ENCODE results near the gene SEBOX.
A peak's percentile ranks its signal among the peaks of the same experiment; 100 is the strongest.

Gene SEBOX

GRCh38 chr17:28364665-28365363 is at the start of gene SEBOX:
TSS of gene SEBOX (minus strand) at chr17:28365199. CDS start at chr17:28365151, 48 bp downstream.
- Mint-ChIP-seq H3K9me3 (no peaks in the 10 kb centered on the region), H3K4me1 (no peaks in the 10 kb centered on the region), H3K27ac (no peak within 1 kb of the TSS), H3K36me3 (peaks cover 19% of the 10 kb centered on the region), H3K4me3 (no peak within 1 kb of the TSS), H3K27me3 (no peaks in the 10 kb centered on the region)
- no peak for ATAC-seq (ENCODE audit: low read depth)
- DNase-seq (ENCODE audit: low spot score in 2 of 2): no peak

DNA sequence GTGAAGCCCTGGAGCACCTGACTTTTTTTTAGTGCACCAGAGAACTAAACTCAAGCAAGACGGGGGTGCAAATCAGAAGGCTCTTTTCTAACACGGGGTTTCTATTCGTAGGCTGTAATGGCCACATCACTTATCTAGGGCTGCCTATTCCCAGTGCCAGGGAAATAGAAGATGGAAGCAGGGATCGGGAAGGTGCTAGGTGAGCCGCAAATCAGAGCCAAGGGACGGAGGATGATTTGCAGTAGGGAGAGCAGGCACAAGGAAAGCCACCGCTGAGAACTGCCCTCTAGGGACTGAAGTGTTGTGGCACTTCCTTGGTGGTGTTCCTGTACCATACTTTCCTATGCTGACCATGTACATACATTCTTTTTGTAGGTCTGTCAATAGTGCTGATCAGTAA is 48.8 kb upstream of the SEBOX start:
- DNase-seq (ENCODE audit: low spot score in 2 of 2) (no peak), ATAC-seq (ENCODE audit: low read depth) (no peak)
- H3K4me3 Mint-ChIP-seq: no peak overlapping the region
- H3K9me3 Mint-ChIP-seq: no peaks in the 10 kb centered on the region
- H3K27me3 Mint-ChIP-seq: peaks cover 3% of the 10 kb centered on the region
- no peak overlapping the region for H3K27ac Mint-ChIP-seq
- H3K36me3 Mint-ChIP-seq: no peaks in the 10 kb centered on the region
- H3K4me1 Mint-ChIP-seq: peaks cover 6% of the 10 kb centered on the region

GRCh38 chr17:28412099-28412498 is 47.1 kb upstream of the SEBOX start:
- H3K27me3 Mint-ChIP-seq: peaks cover 3% of the 10 kb centered on the region
- ATAC-seq (ENCODE audit: low read depth) (no peak), DNase-seq (ENCODE audit: low spot score in 2 of 2) (no peak)
- H3K4me1 Mint-ChIP-seq: peaks cover 5% of the 10 kb centered on the region
- H3K36me3 Mint-ChIP-seq: no peaks in the 10 kb centered on the region
- H3K27ac Mint-ChIP-seq: no peak overlapping the region
- H3K4me3 Mint-ChIP-seq: no peak overlapping the region
- H3K9me3 Mint-ChIP-seq: no peaks in the 10 kb centered on the region

DNA sequence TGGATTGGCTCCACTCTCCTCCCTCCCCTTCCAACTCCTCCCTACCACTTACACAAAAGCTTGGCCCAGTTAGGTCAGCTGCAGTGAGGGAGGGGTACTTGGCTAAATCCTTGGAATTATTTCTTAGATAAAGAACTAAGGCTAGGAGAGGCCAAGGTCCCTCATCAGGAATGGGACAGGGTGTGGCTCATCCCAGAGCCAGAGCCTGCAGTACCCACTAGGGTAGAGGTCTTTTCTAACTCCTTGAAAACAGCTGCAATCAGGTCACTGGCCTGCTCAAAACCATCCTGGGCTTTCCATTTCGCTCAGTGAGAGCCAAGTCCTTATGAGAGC is 42.9 kb upstream of the SEBOX start:
- ATAC-seq (ENCODE audit: low read depth) (no peak), DNase-seq (ENCODE audit: low spot score in 2 of 2) (no peak)
- Mint-ChIP-seq H3K4me1 (peaks cover 8% of the 10 kb centered on the region), H3K4me3 (no peak overlapping the region), H3K9me3 (no peaks in the 10 kb centered on the region), H3K36me3 (no peaks in the 10 kb centered on the region), H3K27me3 (no peaks in the 10 kb centered on the region), H3K27ac (no peak overlapping the region)

GRCh38 chr17:28407130-28407973 is 42.4 kb upstream of the SEBOX start:
- H3K36me3 Mint-ChIP-seq: no peaks in the 10 kb centered on the region
- ATAC-seq (ENCODE audit: low read depth) (no peak), DNase-seq (ENCODE audit: low spot score in 2 of 2) (no peak)
- H3K27ac Mint-ChIP-seq: no peak overlapping the region
- no peaks in the 10 kb centered on the region for H3K9me3 Mint-ChIP-seq
- H3K4me1 Mint-ChIP-seq: peaks cover 8% of the 10 kb centered on the region
- peak overlapping the region; percentile 35 for H3K4me3 Mint-ChIP-seq
- no peaks in the 10 kb centered on the region for H3K27me3 Mint-ChIP-seq

- Mint-ChIP-seq H3K27ac (no peak overlapping the region), H3K36me3 (no peaks in the 10 kb centered on the region), H3K9me3 (no peaks in the 10 kb centered on the region), H3K4me1 (peaks cover 8% of the 10 kb centered on the region), H3K27me3 (no peaks in the 10 kb centered on the region), H3K4me3 (peak overlapping the region; percentile 88)
- no peak for DNase-seq (ENCODE audit: low spot score in 2 of 2)
- peak; percentile 11 for ATAC-seq (ENCODE audit: low read depth)
These were observed 41.4 kb upstream of the SEBOX start for GRCh38 chr17:28406473-28406814.

DNA sequence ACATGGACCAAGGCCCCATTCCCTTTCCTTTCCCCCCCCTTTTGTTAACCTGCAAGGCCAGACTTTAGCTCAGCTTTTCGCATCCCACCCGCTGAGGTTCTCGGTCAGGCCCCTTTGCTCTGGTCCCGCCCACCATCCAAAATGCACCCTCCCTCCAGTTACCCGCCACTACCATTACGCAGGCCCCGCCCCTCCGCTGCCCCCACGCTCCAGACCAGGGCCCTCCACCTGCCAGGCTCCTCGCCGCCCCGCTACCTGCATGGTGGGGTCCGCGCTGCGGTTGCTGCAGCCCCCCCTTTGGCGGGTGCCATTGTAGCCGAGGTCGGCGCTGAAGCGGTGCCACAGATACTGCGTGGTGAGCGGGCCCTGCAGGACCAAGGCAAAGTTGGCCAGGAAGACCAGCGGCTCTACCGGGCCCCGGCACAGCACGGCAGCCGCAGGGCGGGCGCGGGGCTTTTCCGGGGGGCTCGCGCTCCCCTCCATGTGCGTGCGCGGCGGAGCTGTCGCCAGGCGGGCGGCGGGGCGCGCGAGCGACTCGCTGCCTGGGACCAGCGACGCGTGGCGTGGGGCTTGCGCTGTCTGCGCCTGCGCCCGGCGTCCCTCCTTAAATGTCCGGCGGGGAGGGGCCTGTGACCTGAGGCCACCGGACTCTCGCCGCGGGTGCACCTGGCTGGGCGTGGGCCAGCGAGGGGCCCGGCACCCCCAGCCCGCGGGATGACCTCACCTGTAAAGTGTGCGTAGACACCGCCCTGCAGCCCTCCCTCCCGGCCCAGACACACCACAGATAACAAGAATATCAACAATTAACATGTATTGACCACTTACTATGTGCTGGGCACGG is 40.9 kb upstream of the SEBOX start, which contains the start of gene SLC46A1:
Gene SLC46A1 (minus strand): TSS at position 581 of the 841 bp plus-strand sequence. CDS start 98 bp downstream, at position 483.
- ATAC-seq (ENCODE audit: low read depth): peak; percentile 81
- Mint-ChIP-seq H3K4me1 (peaks cover 8% of the 10 kb centered on the region), H3K9me3 (no peaks in the 10 kb centered on the region), H3K4me3 (peak within 1 kb of the TSS; percentile 88), H3K36me3 (no peaks in the 10 kb centered on the region), H3K27me3 (no peaks in the 10 kb centered on the region), H3K27ac (peak within 1 kb of the TSS; percentile 35)
- peak; percentile 32 to 50 for DNase-seq (ENCODE audit: low spot score in 2 of 2)

- H3K9me3 Mint-ChIP-seq: no peaks in the 10 kb centered on the region
- no peak for DNase-seq (ENCODE audit: low spot score in 2 of 2)
- H3K4me1 Mint-ChIP-seq: peaks cover 8% of the 10 kb centered on the region
- peak overlapping the region; percentile 88 for H3K4me3 Mint-ChIP-seq
- H3K27ac Mint-ChIP-seq: no peak overlapping the region
- H3K27me3 Mint-ChIP-seq: no peaks in the 10 kb centered on the region
- ATAC-seq (ENCODE audit: low read depth): no peak
- H3K36me3 Mint-ChIP-seq: no peaks in the 10 kb centered on the region
These were observed 40.0 kb upstream of the SEBOX start for GRCh38 chr17:28404812-28405570.

- H3K4me3 Mint-ChIP-seq: peak overlapping the region; percentile 54
- peaks cover 8% of the 10 kb centered on the region for H3K4me1 Mint-ChIP-seq
- no peak for DNase-seq (ENCODE audit: low spot score in 2 of 2)
- no peaks in the 10 kb centered on the region for H3K36me3 Mint-ChIP-seq
- no peaks in the 10 kb centered on the region for H3K9me3 Mint-ChIP-seq
- no peak overlapping the region for H3K27ac Mint-ChIP-seq
- ATAC-seq (ENCODE audit: low read depth): no peak
- H3K27me3 Mint-ChIP-seq: no peaks in the 10 kb centered on the region
These were observed 39.4 kb upstream of the SEBOX start for GRCh38 chr17:28404461-28404811.

GRCh38 chr17:28404007-28404406 is 39.0 kb upstream of the SEBOX start:
- no peaks in the 10 kb centered on the region for H3K9me3 Mint-ChIP-seq
- peaks cover 8% of the 10 kb centered on the region for H3K4me1 Mint-ChIP-seq
- no peak overlapping the region for H3K4me3 Mint-ChIP-seq
- no peak for DNase-seq (ENCODE audit: low spot score in 2 of 2)
- H3K27ac Mint-ChIP-seq: no peak overlapping the region
- H3K27me3 Mint-ChIP-seq: no peaks in the 10 kb centered on the region
- no peaks in the 10 kb centered on the region for H3K36me3 Mint-ChIP-seq
- ATAC-seq (ENCODE audit: low read depth): no peak

DNA sequence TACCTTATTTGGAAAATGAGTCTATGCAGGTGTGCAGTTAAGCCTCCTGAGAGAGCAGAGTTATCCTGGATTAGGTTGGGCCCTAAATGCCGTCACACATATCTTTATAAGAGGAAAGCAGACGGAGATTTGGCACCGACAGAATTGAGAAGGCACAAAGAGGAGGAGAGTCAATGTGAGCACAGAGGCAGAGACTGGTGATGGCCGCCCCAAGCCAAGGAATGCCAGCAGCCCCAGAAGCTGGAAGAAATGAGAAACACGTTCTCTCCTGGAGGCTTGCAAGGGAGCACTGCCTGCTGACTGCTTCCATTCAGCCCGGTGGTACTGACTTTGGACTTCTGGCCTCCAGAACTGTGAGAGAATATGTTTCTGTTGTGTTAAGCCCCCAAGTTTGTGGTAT is 37.8 kb upstream of the SEBOX start:
- no peak for DNase-seq (ENCODE audit: low spot score in 2 of 2)
- Mint-ChIP-seq H3K4me3 (no peak overlapping the region), H3K9me3 (no peaks in the 10 kb centered on the region), H3K27ac (no peak overlapping the region), H3K36me3 (peaks cover 4% of the 10 kb centered on the region), H3K4me1 (peaks cover 8% of the 10 kb centered on the region), H3K27me3 (no peaks in the 10 kb centered on the region)
- ATAC-seq (ENCODE audit: low read depth): no peak

DNA sequence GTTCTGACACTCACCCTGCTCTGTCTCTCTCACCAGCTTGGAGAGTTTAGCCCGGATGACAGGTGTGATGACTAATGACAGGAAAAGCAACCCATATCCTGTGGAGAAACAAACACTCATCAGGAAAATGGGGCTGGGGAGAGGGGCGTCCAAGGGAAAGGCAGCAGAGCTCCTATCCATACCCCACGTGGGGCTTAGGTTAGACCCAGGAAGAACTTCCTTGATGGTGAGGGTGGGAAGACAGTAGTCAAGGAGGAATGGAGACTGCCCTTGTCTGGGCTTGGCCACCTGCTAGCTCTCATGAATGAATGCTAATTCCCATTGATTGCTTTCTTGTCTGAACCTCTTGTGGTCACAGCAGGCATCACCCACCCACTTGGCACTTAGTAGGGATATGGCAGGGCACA is 37.2 kb upstream of the SEBOX start:
- peaks cover 5% of the 10 kb centered on the region for H3K36me3 Mint-ChIP-seq
- H3K27me3 Mint-ChIP-seq: no peaks in the 10 kb centered on the region
- no peaks in the 10 kb centered on the region for H3K9me3 Mint-ChIP-seq
- ATAC-seq (ENCODE audit: low read depth) (no peak), DNase-seq (ENCODE audit: low spot score in 2 of 2) (no peak)
- peaks cover 8% of the 10 kb centered on the region for H3K4me1 Mint-ChIP-seq
- H3K27ac Mint-ChIP-seq: no peak overlapping the region
- no peak overlapping the region for H3K4me3 Mint-ChIP-seq

DNA sequence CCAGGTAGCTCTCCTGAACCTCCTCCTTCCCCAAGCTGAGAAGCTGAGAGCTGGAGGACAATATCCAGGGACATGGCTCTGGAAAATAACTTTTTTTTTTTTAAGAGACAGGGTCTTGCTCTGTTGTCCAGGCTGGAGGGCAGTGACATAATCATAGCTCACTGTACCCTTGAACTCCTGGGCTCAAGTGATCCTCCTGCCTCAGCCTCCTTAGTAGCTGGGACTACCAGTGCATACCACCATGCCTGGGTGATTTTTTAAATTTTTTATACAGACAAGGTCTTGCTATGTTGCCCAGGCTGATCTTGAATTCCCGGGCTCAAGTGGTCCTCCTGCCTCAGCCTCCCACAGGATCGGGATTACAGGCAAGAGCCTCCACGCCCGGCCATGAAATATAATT is 34.8 kb upstream of the SEBOX start:
- ATAC-seq (ENCODE audit: low read depth): no peak
- Mint-ChIP-seq H3K27ac (peak overlapping the region; percentile 50), H3K4me1 (no peaks in the 10 kb centered on the region), H3K27me3 (no peaks in the 10 kb centered on the region), H3K4me3 (no peak overlapping the region), H3K9me3 (no peaks in the 10 kb centered on the region), H3K36me3 (peaks cover 5% of the 10 kb centered on the region)
- no peak for DNase-seq (ENCODE audit: low spot score in 2 of 2)
